Amniotic epithelial cell (primary cell): ENCODE data around the gene RRAD.
"Not testable (repeated sequence)": the region's sequence is repeated elsewhere in the genome, so short reads cannot be mapped to it uniquely, and the experiment has no call there.

Experiments
- DNase-seq: peaks from one replicate; pipeline ENCODE4 v3.0.0-alpha.2; 2010; ENCODE audit warnings: low read depth

Gene RRAD, protein sequence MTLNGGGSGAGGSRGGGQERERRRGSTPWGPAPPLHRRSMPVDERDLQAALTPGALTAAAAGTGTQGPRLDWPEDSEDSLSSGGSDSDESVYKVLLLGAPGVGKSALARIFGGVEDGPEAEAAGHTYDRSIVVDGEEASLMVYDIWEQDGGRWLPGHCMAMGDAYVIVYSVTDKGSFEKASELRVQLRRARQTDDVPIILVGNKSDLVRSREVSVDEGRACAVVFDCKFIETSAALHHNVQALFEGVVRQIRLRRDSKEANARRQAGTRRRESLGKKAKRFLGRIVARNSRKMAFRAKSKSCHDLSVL

DNA sequence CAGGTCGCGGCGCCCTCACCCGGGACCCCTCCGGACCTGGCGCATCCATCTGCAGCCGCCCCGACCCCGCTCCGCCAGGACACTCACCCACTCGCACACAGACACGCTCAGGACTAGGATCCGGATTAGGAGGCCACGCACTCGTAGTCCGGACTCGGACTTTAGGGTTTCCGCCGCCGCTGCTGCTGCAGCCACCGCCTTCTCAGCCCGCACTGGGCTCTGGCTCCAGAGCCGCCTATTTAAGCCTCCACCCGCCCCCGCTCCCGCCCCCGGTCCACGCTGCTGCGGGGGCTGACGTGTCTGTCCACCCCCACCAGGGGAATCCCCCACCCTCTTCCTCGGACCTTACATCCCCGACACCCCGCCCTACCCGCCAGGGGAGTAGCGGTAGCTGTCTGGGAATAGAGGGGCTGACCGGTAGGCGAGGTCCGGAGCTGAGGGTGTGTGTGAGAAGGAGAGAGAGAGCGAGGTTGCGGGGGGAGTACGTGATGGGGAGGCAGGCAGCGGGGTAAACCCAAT is at the start of gene RRAD:
RRAD (minus strand) TSS at position 214 of the 519 bp plus-strand sequence. CDS start 356 bp downstream, outside the sequence.
- no peak for DNase-seq

GRCh38 chr16:66974932-66975246 is 49.6 kb upstream of the RRAD start:
- DNase-seq, result not testable (repeated sequence)

GRCh38 chr16:66974156-66974931 is 49.0 kb upstream of the RRAD start:
- not testable (repeated sequence) for DNase-seq

DNA sequence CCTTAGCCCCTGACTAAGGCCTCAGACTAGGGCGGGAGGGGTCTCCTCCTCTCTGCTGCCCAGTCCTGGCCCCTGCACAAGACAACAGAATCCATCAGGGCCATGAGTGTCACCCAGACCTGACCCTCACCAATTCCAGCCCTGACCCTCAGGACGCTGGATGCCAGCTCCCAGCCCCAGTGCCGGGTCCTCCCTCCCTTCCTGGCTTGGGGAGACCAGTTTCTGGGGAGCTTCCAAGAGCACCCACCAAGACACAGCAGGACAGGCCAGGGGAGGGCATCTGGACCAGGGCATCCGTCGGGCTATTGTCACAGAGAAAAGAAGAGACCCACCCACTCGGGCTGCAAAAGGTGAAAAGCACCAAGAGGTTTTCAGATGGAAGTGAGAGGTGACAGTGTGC is 48.4 kb upstream of the RRAD start:
- no peak for DNase-seq

GRCh38 chr16:66972983-66973382 is 47.6 kb upstream of the RRAD start:
- DNase-seq, result no peak

DNA sequence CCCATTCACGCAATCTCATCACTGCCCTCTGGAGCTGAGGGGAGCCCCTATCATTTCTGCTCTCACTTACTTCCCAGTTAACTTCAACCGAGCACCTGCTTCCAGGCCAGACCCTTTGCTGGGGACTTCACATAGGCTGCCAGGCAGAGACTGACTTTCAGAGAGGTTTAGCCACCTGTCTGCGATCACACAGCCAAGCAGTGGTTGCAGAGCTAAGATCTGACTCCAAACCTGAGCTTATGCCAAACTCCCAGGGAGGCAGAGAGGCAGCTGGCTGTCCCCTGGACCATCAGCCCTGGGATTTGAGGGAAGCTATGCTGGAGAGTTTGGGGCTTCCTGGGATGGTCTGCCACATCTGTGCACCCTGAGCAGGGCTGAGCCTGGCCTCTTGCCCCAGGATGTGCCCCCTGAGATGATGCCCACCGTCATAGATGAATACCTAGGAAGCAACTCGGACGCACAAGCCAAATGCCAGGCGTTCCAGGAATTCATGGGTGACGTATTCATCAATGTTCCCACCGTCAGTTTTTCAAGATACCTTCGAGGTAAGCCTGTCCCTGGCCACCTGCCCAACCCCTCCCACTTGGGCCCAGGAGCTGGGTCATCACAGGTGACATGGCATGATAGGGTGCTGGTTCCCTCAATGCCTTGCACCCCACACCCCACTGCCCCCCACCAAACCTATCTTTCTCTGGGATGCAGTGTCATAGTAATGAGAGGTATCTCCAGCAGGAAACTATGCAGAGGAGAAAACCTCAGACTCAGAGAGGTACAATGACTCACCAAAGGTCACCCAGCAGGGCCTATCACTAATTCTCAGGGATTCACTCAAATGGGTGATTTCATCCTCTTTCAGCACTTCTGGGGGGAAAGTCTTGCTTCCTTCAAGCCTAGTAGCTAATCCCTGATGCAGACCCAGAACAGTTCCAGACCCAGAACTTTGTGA is 45.7 kb upstream of the RRAD start:
- DNase-seq, result peak; percentile 79

DNA sequence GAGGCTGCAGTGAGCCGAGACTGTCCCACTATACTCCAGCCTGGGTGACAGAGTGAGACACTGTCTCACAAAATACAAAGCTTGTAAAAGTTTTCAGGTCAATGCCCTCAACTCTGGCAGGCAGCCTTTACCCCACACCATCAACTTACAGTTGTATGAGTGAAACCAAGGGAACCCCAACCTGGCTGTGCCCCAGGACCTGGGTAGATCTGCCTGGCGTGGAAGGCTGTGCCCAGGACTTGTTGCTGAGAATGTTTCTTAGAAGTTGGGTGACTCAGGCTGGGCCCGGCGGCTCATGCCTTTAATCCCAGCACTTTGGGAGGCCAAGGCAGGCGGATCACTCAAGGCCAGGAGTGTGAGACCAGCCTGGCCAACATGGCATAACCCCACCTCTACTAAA is 43.5 kb upstream of the RRAD start:
- peak; percentile 26 for DNase-seq

DNA sequence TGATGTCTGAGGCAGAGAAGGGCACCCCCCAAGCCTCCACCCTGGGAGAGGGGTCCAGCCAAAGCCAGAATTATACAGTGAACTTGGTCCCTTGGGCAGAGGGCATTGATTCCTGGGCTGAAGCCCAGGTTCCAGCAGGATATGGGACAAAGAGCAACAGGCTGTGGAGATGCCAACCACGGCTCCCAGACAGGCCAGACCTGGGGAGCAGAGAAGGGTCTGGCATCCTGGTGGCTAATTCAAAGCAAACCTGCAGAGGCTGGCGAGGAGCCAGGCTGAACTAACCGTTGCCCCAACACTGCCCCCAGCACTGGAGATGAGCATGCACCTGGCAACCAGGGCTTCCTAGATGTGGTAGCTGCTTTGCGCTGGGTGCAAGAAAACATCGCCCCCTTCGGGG is 38.7 kb upstream of the RRAD start:
- no peak for DNase-seq

DNA sequence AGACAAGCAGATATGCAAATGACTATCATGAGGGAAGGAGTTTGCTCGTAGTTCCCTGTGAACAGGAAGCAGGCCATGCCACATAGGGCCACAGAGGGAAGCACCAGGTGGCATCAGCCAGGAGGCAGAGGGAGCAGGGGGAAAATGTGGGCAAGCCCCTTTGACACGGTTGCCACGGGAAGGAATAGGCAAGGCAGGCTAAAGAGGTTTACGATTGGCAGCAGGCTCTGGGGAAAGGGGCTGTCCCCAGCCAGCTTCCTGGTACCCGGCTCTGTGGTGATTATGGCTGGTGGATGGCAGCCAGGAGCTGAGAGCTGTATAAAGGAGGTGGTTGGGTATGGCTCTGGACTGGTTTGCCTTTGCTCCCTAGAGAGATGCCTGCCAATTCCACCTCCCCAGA is 36.6 kb upstream of the RRAD start:
- DNase-seq, result no peak

GRCh38 chr16:66961065-66961744 is 35.9 kb upstream of the RRAD start, which contains the start of gene CES3:
Gene CES3, plus strand, starts transcription at chr16:66961266. Its CDS starts 42 bp downstream, at chr16:66961308.
- peak; percentile 72 for DNase-seq

DNA sequence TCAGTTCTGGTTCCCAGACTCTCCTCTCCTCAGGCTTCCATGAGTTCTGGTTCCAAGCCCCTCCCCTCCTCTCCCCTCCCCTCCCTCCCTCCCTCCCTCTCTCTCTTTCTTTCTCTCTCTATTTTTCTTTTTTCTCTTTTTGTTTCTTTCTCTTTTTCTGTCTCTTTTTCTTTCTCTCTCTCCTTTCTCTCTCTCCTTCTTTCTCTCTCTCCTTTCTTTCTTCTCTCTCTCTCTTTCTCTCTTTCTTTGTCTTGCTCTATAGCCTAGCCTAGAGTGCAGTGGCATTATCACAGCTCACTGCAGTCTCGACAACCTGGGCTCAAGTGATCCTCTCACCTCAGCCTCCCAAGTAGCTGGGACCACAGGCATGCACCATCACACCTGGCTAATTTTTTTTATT is 34.9 kb upstream of the RRAD start:
- no peak for DNase-seq

- DNase-seq, result no peak
Observed at GRCh38 chr16:66959704-66960161, 34.4 kb upstream of the RRAD start.

GRCh38 chr16:66958857-66959703 is 33.7 kb upstream of the RRAD start:
- DNase-seq, result no peak

DNA sequence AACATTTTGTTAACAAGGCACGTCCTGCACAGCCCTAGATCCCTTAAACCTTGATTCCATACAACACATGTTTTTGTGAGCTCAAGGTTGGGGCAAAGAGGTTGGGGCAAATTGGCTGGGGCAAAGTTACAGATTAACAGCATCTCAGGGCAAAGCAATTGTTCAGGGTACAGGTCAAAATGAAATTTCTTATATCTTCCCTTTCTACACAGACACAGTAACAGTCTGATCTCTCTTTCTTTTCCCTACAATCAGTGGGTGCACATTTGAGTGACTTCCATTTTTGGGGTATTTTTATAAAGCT is 30.8 kb upstream of the RRAD start:
- DNase-seq, result not testable (repeated sequence)

- DNase-seq, result peak; percentile 88
Observed at GRCh38 chr16:66955363-66956153, 30.2 kb upstream of the RRAD start.

DNA sequence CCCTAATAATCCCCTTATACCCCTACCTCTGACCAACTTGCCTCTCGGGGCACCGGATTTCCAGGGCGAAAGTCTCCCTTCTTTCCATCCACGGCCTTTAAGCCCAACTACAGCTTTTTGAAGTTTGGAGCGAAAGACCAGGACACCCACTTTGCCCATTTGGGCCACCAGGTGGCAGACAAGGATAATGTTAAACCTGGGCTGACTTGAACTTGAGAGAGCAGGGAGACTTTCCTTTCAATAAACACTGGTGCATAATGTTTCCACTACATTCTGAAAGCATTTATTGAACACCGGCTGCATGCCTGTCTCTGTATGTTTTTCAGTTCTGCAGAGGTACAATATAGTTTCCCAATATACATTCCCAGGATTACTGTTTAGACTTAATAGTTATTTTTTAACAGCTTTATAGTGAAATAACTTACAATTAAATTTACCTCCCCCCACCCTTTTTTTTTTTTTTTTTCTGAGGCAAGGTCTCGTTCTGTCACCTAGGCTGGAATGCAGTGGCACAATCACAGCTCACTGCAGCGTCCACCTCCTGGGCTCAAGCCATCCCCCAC is 28.8 kb upstream of the RRAD start:
- peak; percentile 73 for DNase-seq

GRCh38 chr16:66953462-66954096 is 28.2 kb upstream of the RRAD start:
- no peak for DNase-seq

- DNase-seq, result no peak
Observed at GRCh38 chr16:66952430-66953110, 27.2 kb upstream of the RRAD start.
